Measurements from ENCODE around the gene GTF2H3. TPM values are rescaled to one million over a fixed set of nuclear protein-coding genes. Genes with fewer than 3 reads are reported as not detected.

The GTF2H3 gene
- total and polyA plus RNA-seq, 3 experiments from 2014 or later = 24.8 to 74.6 (median 72.0) TPM

GRCh38 chr12:123648401-123648800 is 14.8 kb downstream of the GTF2H3 start:
- Histone ChIP-seq H3K4me3 (ENCODE audit: low read length) (no peak overlapping the region), H3K27me3 (ENCODE audit: insufficient read depth, low read length, poor library complexity, severe bottlenecking) (no peaks in the 10 kb centered on the region), H3K4me1 (ENCODE audit: insufficient read depth, low read length) (no peaks in the 10 kb centered on the region), H3K27ac (ENCODE audit: low read depth, low read length) (no peak overlapping the region), H3K9me3 (ENCODE audit: low read length) (no peaks in the 10 kb centered on the region), H3K36me3 (ENCODE audit: insufficient read depth, low read length) (peaks cover 11% of the 10 kb centered on the region)
- Mint-ChIP-seq H3K4me1 (peaks cover 0 to 4% (median 1%) of the 10 kb centered on the region in 3 donors), H3K27ac (peak overlapping the region in 1 of 8 donors; percentile 67), H3K9me3 (no peaks in the 10 kb centered on the region), H3K27me3 (no peaks in the 10 kb centered on the region), H3K36me3 (peaks cover 8 to 65% (median 24%) of the 10 kb centered on the region in 3 donors), H3K4me3 (no peak overlapping the region)
- DNase-seq = no peak
- ChIA-PET POLR2A (no interaction called here), CTCF (no interaction called here)

- Mint-ChIP-seq H3K9me3 (no peaks in the 10 kb centered on the region), H3K36me3 (peaks cover 9 to 73% (median 23%) of the 10 kb centered on the region in 3 donors), H3K27ac (peak overlapping the region in 1 of 8 donors; percentile 22), H3K4me3 (no peak overlapping the region), H3K27me3 (no peaks in the 10 kb centered on the region), H3K4me1 (peaks cover 0 to 2% (median 0%) of the 10 kb centered on the region in 3 donors)
- ChIA-PET CTCF (no interaction called here), POLR2A (no interaction called here)
- Histone ChIP-seq H3K4me3 (ENCODE audit: low read length) (no peak overlapping the region), H3K27me3 (ENCODE audit: insufficient read depth, low read length, poor library complexity, severe bottlenecking) (no peaks in the 10 kb centered on the region), H3K27ac (ENCODE audit: low read depth, low read length) (no peak overlapping the region), H3K4me1 (ENCODE audit: insufficient read depth, low read length) (no peaks in the 10 kb centered on the region), H3K9me3 (ENCODE audit: low read length) (no peaks in the 10 kb centered on the region), H3K36me3 (ENCODE audit: insufficient read depth, low read length) (peaks cover 13% of the 10 kb centered on the region)
- DNase-seq = no peak
Observed at GRCh38 chr12:123654129-123654701, 20.6 kb downstream of the GTF2H3 start.

DNA sequence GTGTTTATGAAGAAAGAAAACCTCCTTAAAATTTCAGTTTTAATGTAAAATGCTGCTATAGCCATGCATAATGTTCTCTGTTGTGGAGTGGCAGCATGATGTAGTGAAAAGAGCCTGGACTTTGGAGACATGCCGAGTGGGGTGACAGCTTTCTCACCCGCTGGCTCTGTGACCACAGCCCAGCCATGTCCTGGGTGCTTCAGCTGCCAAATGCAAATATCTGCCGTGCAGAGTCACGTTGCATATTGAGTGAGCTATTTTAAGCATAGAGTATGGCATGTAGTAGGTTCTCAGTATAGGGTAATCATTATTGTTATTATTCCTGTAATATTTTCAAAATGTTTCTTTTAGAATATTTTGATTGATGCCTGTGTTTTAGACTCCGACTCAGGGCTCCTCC is 21.8 kb downstream of the GTF2H3 start:
- ChIA-PET POLR2A (no interaction called here), CTCF (interaction anchor here (1.6 kb wide), 1 partner anchor 11 kb away, joined by 4 read pairs; no protein-coding TSS in a partner anchor)
- Histone ChIP-seq H3K9me3 (ENCODE audit: low read length) (no peaks in the 10 kb centered on the region), H3K27ac (ENCODE audit: low read depth, low read length) (no peak overlapping the region), H3K36me3 (ENCODE audit: insufficient read depth, low read length) (peaks cover 15% of the 10 kb centered on the region), H3K4me1 (ENCODE audit: insufficient read depth, low read length) (no peaks in the 10 kb centered on the region), H3K4me3 (ENCODE audit: low read length) (no peak overlapping the region), H3K27me3 (ENCODE audit: insufficient read depth, low read length, poor library complexity, severe bottlenecking) (no peaks in the 10 kb centered on the region)
- H3K27ac Mint-ChIP-seq = no peak overlapping the region
- DNase-seq = no peak
- peaks cover 9 to 74% (median 24%) of the 10 kb centered on the region in 3 donors for H3K36me3 Mint-ChIP-seq
- no peaks in the 10 kb centered on the region for H3K9me3 Mint-ChIP-seq
- no peak overlapping the region for H3K4me3 Mint-ChIP-seq
- peaks cover 2 to 8% (median 5%) of the 10 kb centered on the region in 3 donors for H3K4me1 Mint-ChIP-seq
- no peaks in the 10 kb centered on the region for H3K27me3 Mint-ChIP-seq

DNA sequence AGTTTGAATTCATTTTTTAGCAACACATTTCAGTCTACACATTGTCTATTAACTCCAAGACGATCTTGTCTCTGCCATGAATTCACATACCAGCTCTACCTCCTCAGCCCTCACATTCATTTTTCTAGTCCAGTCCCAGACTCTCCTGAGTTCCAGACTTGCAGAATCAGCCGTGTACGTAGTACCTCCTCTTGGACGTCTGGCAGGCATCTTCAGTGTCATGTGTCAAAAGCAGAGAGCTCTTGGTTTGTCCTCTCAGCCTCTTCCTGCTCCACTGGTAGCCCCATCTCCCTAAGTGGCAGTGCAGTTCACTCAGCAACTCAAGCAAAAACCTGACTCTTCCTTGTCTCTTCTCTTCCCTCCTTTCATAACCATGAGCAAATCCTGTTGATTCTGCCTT is 22.8 kb downstream of the GTF2H3 start:
- no peak overlapping the region for H3K4me3 ChIP-seq (ENCODE audit: low read length)
- H3K27ac ChIP-seq (ENCODE audit: low read depth, low read length) = no peak overlapping the region
- Mint-ChIP-seq H3K27me3 (no peaks in the 10 kb centered on the region), H3K4me1 (peaks cover 2 to 8% (median 5%) of the 10 kb centered on the region in 3 donors), H3K36me3 (peaks cover 9 to 70% (median 21%) of the 10 kb centered on the region in 3 donors), H3K4me3 (no peak overlapping the region), H3K9me3 (no peaks in the 10 kb centered on the region), H3K27ac (peak overlapping the region in 1 of 8 donors; percentile 44)
- no peaks in the 10 kb centered on the region for H3K9me3 ChIP-seq (ENCODE audit: low read length)
- no peaks in the 10 kb centered on the region for H3K27me3 ChIP-seq (ENCODE audit: insufficient read depth, low read length, poor library complexity, severe bottlenecking)
- CTCF ChIA-PET = interaction anchor here (1.6 kb wide), 1 partner anchor 12 kb away, joined by 4 read pairs; no protein-coding TSS in a partner anchor
- POLR2A ChIA-PET = no interaction called here
- no peaks in the 10 kb centered on the region for H3K4me1 ChIP-seq (ENCODE audit: insufficient read depth, low read length)
- peaks cover 15% of the 10 kb centered on the region for H3K36me3 ChIP-seq (ENCODE audit: insufficient read depth, low read length)
- DNase-seq = no peak

DNA sequence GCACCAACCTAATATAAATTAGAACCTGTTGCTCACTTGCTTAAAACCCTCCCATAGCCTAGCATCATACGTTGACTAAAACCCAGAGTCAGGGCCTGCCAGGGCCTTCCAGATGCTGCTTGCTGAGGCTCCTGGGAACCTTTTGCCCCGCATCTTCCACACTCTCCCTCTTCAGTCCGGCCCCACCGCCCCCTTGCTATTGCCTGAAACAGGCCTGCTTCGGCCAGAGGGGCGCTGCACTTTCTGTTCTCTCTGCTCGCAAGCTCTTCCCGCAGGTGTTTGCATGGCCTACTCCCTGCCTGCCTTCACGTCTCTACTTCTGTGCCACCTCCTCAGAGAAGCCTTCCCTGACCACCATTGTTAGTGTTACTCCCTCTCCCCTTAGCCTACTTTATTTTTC is 23.6 kb downstream of the GTF2H3 start:
- ChIA-PET CTCF (no interaction called here), POLR2A (no interaction called here)
- peaks cover 5 to 65% (median 18%) of the 10 kb centered on the region in 3 donors for H3K36me3 Mint-ChIP-seq
- H3K27me3 ChIP-seq (ENCODE audit: insufficient read depth, low read length, poor library complexity, severe bottlenecking) = no peaks in the 10 kb centered on the region
- no peaks in the 10 kb centered on the region for H3K9me3 Mint-ChIP-seq
- H3K27ac Mint-ChIP-seq = peak overlapping the region in 2 of 8 donors; percentile 3 to 78
- peaks cover 2 to 8% (median 5%) of the 10 kb centered on the region in 3 donors for H3K4me1 Mint-ChIP-seq
- no peaks in the 10 kb centered on the region for H3K9me3 ChIP-seq (ENCODE audit: low read length)
- H3K4me1 ChIP-seq (ENCODE audit: insufficient read depth, low read length) = no peaks in the 10 kb centered on the region
- no peak for DNase-seq
- H3K36me3 ChIP-seq (ENCODE audit: insufficient read depth, low read length) = peaks cover 15% of the 10 kb centered on the region
- H3K27ac ChIP-seq (ENCODE audit: low read depth, low read length) = no peak overlapping the region
- H3K27me3 Mint-ChIP-seq = no peaks in the 10 kb centered on the region
- H3K4me3 Mint-ChIP-seq = no peak overlapping the region
- no peak overlapping the region for H3K4me3 ChIP-seq (ENCODE audit: low read length)

DNA sequence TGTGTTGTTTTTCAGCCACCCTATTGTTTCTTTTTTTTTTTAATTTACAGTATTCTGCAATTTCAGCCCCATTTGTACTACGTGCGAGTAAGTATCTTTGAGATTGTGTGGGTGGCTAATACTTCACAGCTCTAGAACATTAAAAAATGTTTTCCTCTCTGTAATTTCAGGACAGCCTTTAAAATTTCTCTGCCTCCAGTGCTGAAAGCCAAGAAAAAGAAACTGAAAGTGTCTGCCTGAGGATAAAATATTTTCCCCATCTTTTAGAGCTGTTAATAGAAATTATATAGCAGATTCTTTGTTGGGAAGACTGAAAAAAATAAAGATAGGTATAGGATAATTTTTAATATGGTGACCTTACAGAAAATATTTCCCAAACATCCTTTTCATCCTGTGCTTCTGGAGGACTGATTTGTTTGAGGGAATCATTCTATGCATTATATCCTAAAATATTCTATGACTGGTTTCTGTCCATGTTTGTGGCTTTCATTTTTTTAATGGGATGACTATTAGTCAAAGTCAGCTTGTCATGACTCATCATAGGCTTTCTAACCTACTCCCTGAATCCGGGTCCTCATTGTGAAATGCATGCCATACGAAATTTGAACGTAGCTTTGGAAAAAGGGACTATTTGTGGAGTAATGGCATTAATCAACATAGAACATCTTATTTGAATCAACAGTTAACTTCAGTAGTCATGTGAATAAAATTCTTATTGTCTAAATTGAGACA is 26.5 kb downstream of the GTF2H3 start:
- Histone ChIP-seq H3K36me3 (ENCODE audit: insufficient read depth, low read length) (peaks cover 15% of the 10 kb centered on the region), H3K27ac (ENCODE audit: low read depth, low read length) (no peak overlapping the region), H3K27me3 (ENCODE audit: insufficient read depth, low read length, poor library complexity, severe bottlenecking) (no peaks in the 10 kb centered on the region), H3K9me3 (ENCODE audit: low read length) (no peaks in the 10 kb centered on the region), H3K4me3 (ENCODE audit: low read length) (no peak overlapping the region), H3K4me1 (ENCODE audit: insufficient read depth, low read length) (no peaks in the 10 kb centered on the region)
- H3K9me3 Mint-ChIP-seq = no peaks in the 10 kb centered on the region
- POLR2A ChIA-PET = no interaction called here
- peak overlapping the region; percentile 42 to 77 (median 70) for H3K27ac Mint-ChIP-seq
- H3K27me3 Mint-ChIP-seq = no peaks in the 10 kb centered on the region
- peaks cover 5 to 47% (median 14%) of the 10 kb centered on the region in 3 donors for H3K36me3 Mint-ChIP-seq
- no peak for DNase-seq
- CTCF ChIA-PET = no interaction called here
- H3K4me1 Mint-ChIP-seq = peaks cover 0 to 8% (median 5%) of the 10 kb centered on the region in 3 donors
- peak overlapping the region in 1 of 7 donors; percentile 34 for H3K4me3 Mint-ChIP-seq

- Mint-ChIP-seq H3K4me1 (peaks cover 13 to 17% (median 17%) of the 10 kb centered on the region in 3 donors), H3K27ac (peak overlapping the region in 2 of 8 donors; percentile 45 to 52), H3K9me3 (no peaks in the 10 kb centered on the region), H3K27me3 (no peaks in the 10 kb centered on the region), H3K4me3 (no peak overlapping the region), H3K36me3 (peaks cover 0 to 4% (median 1%) of the 10 kb centered on the region in 3 donors)
- Histone ChIP-seq H3K27ac (ENCODE audit: low read depth, low read length) (no peak overlapping the region), H3K4me3 (ENCODE audit: low read length) (no peak overlapping the region), H3K4me1 (ENCODE audit: insufficient read depth, low read length) (peaks cover 10% of the 10 kb centered on the region), H3K27me3 (ENCODE audit: insufficient read depth, low read length, poor library complexity, severe bottlenecking) (no peaks in the 10 kb centered on the region), H3K9me3 (ENCODE audit: low read length) (no peaks in the 10 kb centered on the region), H3K36me3 (ENCODE audit: insufficient read depth, low read length) (no peaks in the 10 kb centered on the region)
- no peak for DNase-seq
- ChIA-PET CTCF (no interaction called here), POLR2A (no interaction called here)
Observed at GRCh38 chr12:123667771-123668170, 34.1 kb downstream of the GTF2H3 start.
